Caco-2 (cell line): ENCODE results near the gene GREB1. TPM values are rescaled to one million over a fixed set of nuclear protein-coding genes. Genes with fewer than 3 reads are reported as not detected.

Source experiments
- BruUV-seq: library from RNA; stranded (reverse); fragments of 400-500 nt; replicated peaks from 2 replicates; lab custom pipeline; 2021; lab: Mats Ljungman, UMichigan
- CTCF ChIA-PET: fragments of 300-600 bp; sonication (Branson Sonifier 250); formaldehyde crosslinking; loops from one replicate; lab custom pipeline; 2022; ENCODE audit warnings: antibody characterized with exemption; lab: Charles Lee
- POLR2A ChIA-PET: fragments of 300-600 bp; sonication (Branson Sonifier 250); formaldehyde crosslinking; loops from one replicate; lab custom pipeline; 2022; ENCODE audit warnings: antibody characterized with exemption; lab: Charles Lee
- DNase-seq, 2 experiments: peaks; one replicate each; pipeline versions ENCODE4 v3.0.0 to v3.0.0-alpha.2; 2020 to 2022
- H3K27me3 ChIP-seq: replicated peaks from 2 replicates; pipeline ENCODE4 v1.6.0; 2011; ENCODE audit warnings: low read length; ENCODE audit not compliant: control insufficient read depth, insufficient read depth
- H3K36me3 ChIP-seq: 2 replicates; pipeline ENCODE4 v1.5.1; 2011; ENCODE audit warnings: low read length; ENCODE audit not compliant: control insufficient read depth, insufficient read depth
- H3K4me1 ChIP-seq: fragments of 250-450 bp; sonication (Bioruptor Pico); 2 replicates; pipeline ENCODE4 v1.5.1; 2020; ENCODE audit warnings: mild to moderate bottlenecking
- H3K4me3 ChIP-seq: 2 replicates; pipeline ENCODE4 v1.5.1; 2011; ENCODE audit warnings: low read depth, mild to moderate bottlenecking, control low read depth, low read length
- H3K9me3 ChIP-seq: fragments of 250-450 bp; sonication (Bioruptor Pico); 2 replicates; pipeline ENCODE4 v1.5.1; 2020; ENCODE audit warnings: mild to moderate bottlenecking, moderate library complexity
- H3K27ac Mint-ChIP-seq: one replicate; pipeline ENCODE4 v1.8.0; 2022; ENCODE audit warnings: mixed read lengths; ENCODE audit not compliant: unreplicated experiment
- H3K27me3 Mint-ChIP-seq: one replicate; pipeline ENCODE4 v1.8.0; 2022; ENCODE audit warnings: mixed read lengths; ENCODE audit not compliant: insufficient read depth, unreplicated experiment
- H3K36me3 Mint-ChIP-seq: one replicate; pipeline ENCODE4 v1.8.0; 2022; ENCODE audit warnings: mild to moderate bottlenecking, mixed read lengths; ENCODE audit not compliant: insufficient read depth, unreplicated experiment
- H3K4me1 Mint-ChIP-seq: one replicate; pipeline ENCODE4 v1.8.0; 2022; ENCODE audit warnings: low read depth, mixed read lengths; ENCODE audit not compliant: unreplicated experiment
- H3K4me3 Mint-ChIP-seq: one replicate; pipeline ENCODE4 v1.8.0; 2022; ENCODE audit warnings: mild to moderate bottlenecking, moderate library complexity, mixed read lengths; ENCODE audit not compliant: unreplicated experiment
- H3K9me3 Mint-ChIP-seq: one replicate; pipeline ENCODE4 v1.8.0; 2022; ENCODE audit warnings: mixed read lengths; ENCODE audit not compliant: unreplicated experiment
- CTCF ChIP-seq, 2 experiments: fragments of 200-600 bp in 1 of 2; IDR thresholded peaks; 1 replicate in 1 of 2; 2 replicates in 1 of 2; pipeline versions ENCODE4 v1.5.1 to v1.8.0; 2011 to 2022; ENCODE audit warnings: antibody characterized with exemption in 1 of 2, control low read depth in 1 of 2, inconsistent platforms in 1 of 2, low read depth in 1 of 2, low read length in 1 of 2, mild to moderate bottlenecking in 1 of 2, moderate library complexity in 1 of 2; ENCODE audit not compliant: insufficient read depth in 1 of 2, severe bottlenecking in 1 of 2, unreplicated experiment in 1 of 2
- intact Hi-C: fragments of 100-400 bp; cut with micrococcal nuclease; formaldehyde crosslinking; loops from one replicate; pipeline ENCODE4 v1.10.0; 2022; ENCODE audit not compliant: unreplicated experiment
- total RNA-seq: library from RNA; stranded (reverse); gene quantifications from 2 replicates; pipeline ENCODE4 v1.2.3, GENCODE V29; 2022

Gene GREB1
- total RNA-seq, 1 experiment from 2014 or later, result 2.4 TPM

GRCh38 chr2:11581124-11581796 is 47.4 kb downstream of the GREB1 start:
- H3K4me1 ChIP-seq, result 0 out of 2 replicates have a peak, but pooled peaks cover 14% of the 10 kb centered on the region
- no peaks in the 10 kb centered on the region for H3K27me3 ChIP-seq
- no TSS peak for BruUV-seq
- Mint-ChIP-seq H3K4me1 (no peaks in the 10 kb centered on the region), H3K27ac (peak overlapping the region; percentile 17), H3K27me3 (no peaks in the 10 kb centered on the region), H3K36me3 (no peaks in the 10 kb centered on the region), H3K4me3 (no peak overlapping the region), H3K9me3 (no peaks in the 10 kb centered on the region)
- no peak overlapping the region for H3K4me3 ChIP-seq
- DNase-seq, result no peak
- ChIA-PET POLR2A (interaction anchor here (0.5 kb wide), 1 partner anchor 11 kb away, joined by 4 read pairs; no protein-coding TSS in a partner anchor), CTCF (interaction anchor here (2.1 to 4.0 kb wide), 2 partner anchors 101 to 163 kb away, joined by 19 to 43 read pairs; no protein-coding TSS in a partner anchor)
- no peaks in the 10 kb centered on the region for H3K9me3 ChIP-seq
- intact Hi-C loops, result loop anchor here (5.0 to 10.0 kb wide), 2 partner anchors 84 to 346 kb away; no protein-coding TSS in a partner anchor
- no peak for TF ChIP-seq CTCF (IDR thresholded peaks at IDR 0.05; ENCODE audit: insufficient read depth in 1 of 2, low read depth in 1 of 2, low read length in 1 of 2, severe bottlenecking in 1 of 2, unreplicated experiment in 1 of 2)
- no peaks in the 10 kb centered on the region for H3K36me3 ChIP-seq

- H3K9me3 Mint-ChIP-seq, result no peaks in the 10 kb centered on the region
- H3K4me1 ChIP-seq, result 0 out of 2 replicates have a peak, but pooled peaks cover 14% of the 10 kb centered on the region
- intact Hi-C loops, result loop anchor here (5.0 to 10.0 kb wide), 2 partner anchors 85 to 347 kb away; no protein-coding TSS in a partner anchor
- no peaks in the 10 kb centered on the region for H3K36me3 Mint-ChIP-seq
- no peaks in the 10 kb centered on the region for H3K9me3 ChIP-seq
- H3K27me3 Mint-ChIP-seq, result no peaks in the 10 kb centered on the region
- ChIA-PET POLR2A (no interaction called here), CTCF (interaction anchor here (0.6 to 4.0 kb wide), 6 partner anchors 10 to 452 kb away, joined by 3 to 43 read pairs (median 12); no protein-coding TSS in a partner anchor)
- TF ChIP-seq CTCF (IDR thresholded peaks at IDR 0.05; ENCODE audit: insufficient read depth in 1 of 2, low read depth in 1 of 2, low read length in 1 of 2, severe bottlenecking in 1 of 2, unreplicated experiment in 1 of 2), result no peak
- no peak for DNase-seq
- no peak overlapping the region for H3K4me3 ChIP-seq
- H3K27ac Mint-ChIP-seq, result no peak overlapping the region
- H3K4me1 Mint-ChIP-seq, result no peaks in the 10 kb centered on the region
- H3K27me3 ChIP-seq, result no peaks in the 10 kb centered on the region
- H3K36me3 ChIP-seq, result no peaks in the 10 kb centered on the region
- H3K4me3 Mint-ChIP-seq, result no peak overlapping the region
- BruUV-seq, result no TSS peak
These were observed 48.2 kb downstream of the GREB1 start for GRCh38 chr2:11581797-11582611.

- DNase-seq, result no peak
- no peak for TF ChIP-seq CTCF (IDR thresholded peaks at IDR 0.05; ENCODE audit: insufficient read depth in 1 of 2, low read depth in 1 of 2, low read length in 1 of 2, severe bottlenecking in 1 of 2, unreplicated experiment in 1 of 2)
- Mint-ChIP-seq H3K27ac (peak overlapping the region; percentile 21), H3K9me3 (no peaks in the 10 kb centered on the region), H3K27me3 (no peaks in the 10 kb centered on the region), H3K4me1 (no peaks in the 10 kb centered on the region), H3K36me3 (no peaks in the 10 kb centered on the region), H3K4me3 (no peak overlapping the region)
- Histone ChIP-seq H3K4me1 (0 out of 2 replicates have a peak, but pooled peaks cover 14% of the 10 kb centered on the region), H3K27me3 (no peaks in the 10 kb centered on the region), H3K36me3 (no peaks in the 10 kb centered on the region), H3K9me3 (no peaks in the 10 kb centered on the region), H3K4me3 (no peak overlapping the region)
- intact Hi-C loops, result loop anchor here (5.0 to 10.0 kb wide), 2 partner anchors 85 to 348 kb away; no protein-coding TSS in a partner anchor
- CTCF ChIA-PET, result interaction anchor here (0.6 to 4.0 kb wide), 7 partner anchors 9 to 453 kb away, joined by 3 to 43 read pairs (median 6); no protein-coding TSS in a partner anchor
- POLR2A ChIA-PET, result no interaction called here
- BruUV-seq, result no TSS peak
These were observed 48.7 kb downstream of the GREB1 start for GRCh38 chr2:11582612-11582861.
